HG03432 (cell line): ENCODE data around the gene OSTF1.

Experiments used
- ATAC-seq: cut with Tn5 transposase; IDR thresholded peaks from one replicate; pipeline ENCODE4 v1.9.1; 2021; ENCODE audit warnings: mild to moderate bottlenecking, moderate library complexity; ENCODE audit not compliant: unreplicated experiment

Gene OSTF1

DNA sequence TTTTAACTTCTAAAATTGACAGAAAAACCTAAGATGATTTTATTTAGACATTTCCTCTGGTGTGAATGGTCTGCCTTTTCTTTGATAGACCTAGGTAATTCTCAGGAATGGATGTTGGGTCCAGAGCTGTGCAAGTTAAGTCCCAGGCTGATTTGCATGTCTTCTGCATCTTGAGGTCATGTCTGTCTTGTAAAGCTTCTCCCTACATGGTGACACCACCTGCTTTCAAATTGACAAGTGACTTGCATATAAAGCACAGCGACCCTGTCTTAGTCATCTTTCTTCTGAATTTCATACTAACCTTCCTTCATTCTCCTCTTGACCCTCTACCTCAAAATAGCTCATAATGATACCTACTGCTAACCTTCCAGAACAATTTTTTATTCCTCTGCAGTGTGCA lies 29.2 kb downstream of the OSTF1 start:
- ATAC-seq = no peak

DNA sequence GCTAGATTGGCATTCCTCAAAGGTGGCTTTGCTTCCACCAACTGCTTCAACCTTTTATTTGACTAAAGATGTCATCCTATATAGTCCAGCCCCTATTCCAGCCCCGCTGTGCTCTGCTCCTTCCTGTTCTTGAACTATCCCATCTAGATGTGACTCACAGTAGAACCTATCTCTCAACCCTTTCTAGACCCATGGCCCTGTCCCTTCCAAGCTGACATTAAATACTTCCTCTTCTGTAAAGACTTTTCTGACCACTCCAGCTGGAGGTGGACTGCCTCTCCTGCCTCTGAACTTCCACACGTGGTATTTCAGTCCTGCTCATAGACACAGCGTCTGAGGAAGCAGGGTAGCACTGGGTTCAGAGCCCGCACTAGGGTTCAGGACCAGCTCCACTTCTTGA lies 32.4 kb downstream of the OSTF1 start:
- ATAC-seq = no peak

DNA sequence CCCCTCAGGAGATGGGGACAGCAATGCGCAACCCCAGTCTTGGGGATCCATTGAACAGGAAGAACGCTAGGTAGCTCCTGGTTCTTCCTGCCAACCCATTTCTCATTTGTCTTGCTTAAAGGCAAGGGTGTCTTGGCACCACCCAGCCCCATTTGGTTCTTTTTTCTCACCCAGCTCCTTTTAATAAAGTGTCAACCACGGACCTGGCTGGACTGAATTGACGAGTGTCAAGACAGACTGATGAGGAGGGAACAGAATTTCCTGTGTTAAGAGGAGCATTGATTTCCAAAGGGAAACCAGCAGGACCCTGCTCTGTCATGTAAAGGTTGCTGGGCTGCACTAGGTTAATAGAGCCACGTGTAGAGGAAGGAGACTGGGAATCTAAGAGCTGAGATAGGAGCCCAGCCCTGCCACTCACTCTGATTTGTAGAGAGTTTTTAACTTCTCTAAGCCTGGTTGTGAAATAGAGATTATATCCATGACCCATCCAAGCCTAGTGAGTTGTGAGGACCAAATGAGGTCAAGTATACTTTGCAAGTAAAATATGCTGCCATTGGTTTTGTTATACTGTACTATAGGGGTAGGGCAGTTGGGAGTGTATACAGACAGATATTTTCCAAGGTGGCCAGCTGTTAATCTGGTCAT lies 33.7 kb downstream of the OSTF1 start:
- no peak for ATAC-seq

DNA sequence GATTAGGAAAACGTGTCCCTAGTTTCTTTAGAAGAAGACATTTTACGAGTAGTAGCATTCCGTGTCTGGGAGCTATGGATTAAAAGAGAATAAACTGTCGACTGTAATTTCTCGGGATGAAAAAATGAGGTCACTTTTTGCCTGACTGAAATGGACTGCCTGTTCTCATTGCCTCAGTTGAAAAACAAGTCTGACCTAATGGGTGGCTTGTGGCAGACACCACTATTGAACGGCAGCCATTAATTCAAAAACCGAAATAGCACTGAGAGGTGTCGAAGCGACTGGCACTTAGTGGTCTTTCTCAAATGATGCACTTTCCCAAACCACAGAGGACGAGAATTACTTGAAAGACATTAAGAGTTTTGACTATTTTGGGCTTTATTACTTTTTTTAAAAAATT lies 35.4 kb downstream of the OSTF1 start:
- ATAC-seq = no peak

DNA sequence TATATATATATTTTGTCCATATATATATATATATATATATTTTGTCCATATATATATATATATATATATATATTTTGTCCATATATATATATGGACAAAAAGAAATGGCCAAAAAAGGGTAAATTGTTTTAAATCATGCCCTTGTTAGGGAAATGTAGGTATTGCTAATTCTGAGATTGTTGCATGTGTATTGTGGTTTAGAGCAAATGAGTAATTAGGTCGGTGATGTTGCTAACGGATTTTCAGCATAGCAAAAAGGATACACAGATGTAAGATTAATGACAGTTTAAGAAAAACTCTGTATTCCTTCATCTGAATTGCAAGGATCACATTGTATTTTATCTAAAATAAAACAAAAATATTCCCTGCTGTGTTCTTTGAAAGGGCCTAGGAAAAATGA lies 40.2 kb downstream of the OSTF1 start:
- ATAC-seq = no peak

DNA sequence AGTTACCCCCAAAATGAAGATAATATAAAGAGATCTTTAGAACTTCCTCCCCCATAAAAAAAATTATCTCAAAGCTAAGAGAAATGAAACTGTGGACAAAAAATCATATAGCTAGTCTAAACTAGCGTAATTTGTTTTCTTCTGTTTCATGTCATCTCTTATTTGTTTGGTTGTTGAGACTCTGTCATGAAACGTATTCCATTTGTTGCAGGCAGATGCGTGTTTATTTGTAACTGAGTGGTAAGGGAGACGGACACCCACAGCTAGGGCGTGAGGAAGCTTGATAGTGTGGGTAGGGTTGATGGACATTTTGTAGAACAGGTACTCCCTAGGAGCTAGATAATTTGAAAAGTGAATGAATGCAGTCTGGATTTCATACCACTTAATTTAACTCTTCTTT lies 41.9 kb downstream of the OSTF1 start:
- no peak for ATAC-seq

DNA sequence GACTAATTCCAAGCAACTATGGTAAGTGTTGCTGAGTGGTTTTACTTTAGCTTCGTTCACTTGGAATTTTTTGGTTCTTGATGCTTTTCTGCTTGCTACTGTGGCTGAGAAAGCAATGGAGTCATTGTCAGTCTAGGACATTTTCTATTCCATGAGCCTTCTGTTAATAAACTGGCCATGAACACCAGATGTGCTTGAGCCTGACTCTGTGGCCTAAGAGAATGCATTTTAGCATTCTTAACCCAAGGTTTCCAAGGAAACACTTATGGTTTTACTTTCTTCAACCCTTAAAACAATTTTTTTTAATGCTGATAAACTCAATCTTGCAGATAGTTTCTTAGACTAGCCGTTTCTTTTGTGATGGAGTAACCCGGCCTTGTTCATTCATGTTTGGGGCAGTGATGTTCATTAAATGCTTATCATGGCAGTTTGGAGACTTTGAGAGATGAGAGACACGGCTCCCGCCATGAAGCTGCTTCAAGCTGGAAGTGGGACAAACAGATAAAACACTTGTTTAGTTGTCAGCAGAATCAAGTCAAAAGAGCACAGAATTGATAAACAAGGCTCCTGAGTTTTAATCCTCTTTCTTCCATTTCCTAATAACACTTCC lies 42.4 kb downstream of the OSTF1 start:
- no peak for ATAC-seq

DNA sequence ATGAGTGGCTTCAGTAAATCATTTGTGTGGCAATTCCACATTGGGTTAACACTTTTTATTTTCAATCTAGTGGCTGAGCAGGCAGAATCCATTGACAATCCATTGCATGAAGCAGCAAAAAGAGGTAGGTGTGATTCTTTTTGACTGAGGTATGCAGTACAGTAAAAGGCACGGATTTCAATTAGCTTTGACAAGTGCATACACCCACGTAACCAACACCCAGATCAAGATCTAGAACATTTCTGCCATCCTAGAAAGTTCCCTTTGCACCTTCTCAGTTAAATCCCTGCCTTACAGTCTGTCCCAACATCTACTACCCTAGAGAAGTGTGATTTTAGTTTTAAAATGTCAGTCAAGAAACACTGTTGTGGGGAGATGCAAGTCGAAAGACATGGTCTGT lies 43.4 kb downstream of the OSTF1 start:
- ATAC-seq = no peak

DNA sequence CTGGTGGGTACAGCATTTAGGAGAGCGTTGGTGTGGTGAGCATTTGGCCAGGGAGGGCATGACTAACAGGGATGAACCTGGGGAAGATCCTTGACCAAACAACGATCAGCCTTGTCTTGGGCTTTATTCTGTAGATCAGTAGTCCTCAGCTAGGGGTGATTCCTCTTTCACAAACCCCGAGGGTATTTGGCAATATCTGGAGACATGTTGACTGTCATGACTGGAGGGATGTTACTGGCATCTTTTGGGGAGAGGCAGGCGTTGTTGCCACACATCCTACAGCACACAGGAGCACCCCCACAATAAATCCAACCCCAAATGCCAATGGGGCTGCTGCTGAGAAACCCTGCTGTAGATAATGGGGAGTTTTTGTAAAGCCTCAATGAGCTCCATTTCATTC lies 43.9 kb downstream of the OSTF1 start:
- no peak for ATAC-seq

DNA sequence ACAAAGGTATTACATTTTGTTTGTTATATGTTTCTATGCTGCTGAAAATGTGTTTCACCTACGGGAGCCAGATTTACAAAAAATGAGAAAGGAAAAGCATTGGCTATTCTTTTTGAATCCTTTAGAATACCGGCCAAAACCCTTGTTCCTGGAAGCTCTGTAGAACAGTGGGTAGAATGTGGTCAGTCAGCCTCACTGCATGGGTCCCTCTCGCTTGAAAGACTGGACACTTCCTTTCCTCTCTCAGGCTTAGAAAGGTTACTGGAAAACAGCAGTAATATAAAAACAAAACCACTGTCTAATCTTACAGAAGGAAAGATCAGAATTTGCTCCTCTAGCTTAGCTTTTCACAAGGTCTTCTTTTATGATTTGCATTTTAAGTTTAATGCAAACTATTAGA lies 45.1 kb downstream of the OSTF1 start:
- ATAC-seq = no peak

DNA sequence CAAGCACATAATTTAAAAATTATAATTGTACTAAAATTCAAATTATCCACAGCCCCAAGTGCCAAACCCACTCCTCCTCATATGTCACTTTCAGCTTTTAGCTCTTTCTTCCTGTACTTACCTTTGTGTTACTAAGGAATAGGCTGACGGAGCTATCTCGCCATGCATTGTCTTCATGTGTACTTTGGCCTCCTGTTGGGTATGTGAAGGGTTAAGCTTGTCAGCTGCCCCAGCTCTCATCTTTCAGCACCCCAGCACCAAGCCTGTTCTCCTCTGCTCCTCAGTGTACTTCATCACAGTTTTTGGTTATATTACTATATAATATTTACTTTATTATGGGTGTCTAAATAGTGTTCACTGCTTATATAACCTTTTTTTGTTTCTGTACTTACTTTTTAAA lies 46.2 kb downstream of the OSTF1 start:
- ATAC-seq = no peak

DNA sequence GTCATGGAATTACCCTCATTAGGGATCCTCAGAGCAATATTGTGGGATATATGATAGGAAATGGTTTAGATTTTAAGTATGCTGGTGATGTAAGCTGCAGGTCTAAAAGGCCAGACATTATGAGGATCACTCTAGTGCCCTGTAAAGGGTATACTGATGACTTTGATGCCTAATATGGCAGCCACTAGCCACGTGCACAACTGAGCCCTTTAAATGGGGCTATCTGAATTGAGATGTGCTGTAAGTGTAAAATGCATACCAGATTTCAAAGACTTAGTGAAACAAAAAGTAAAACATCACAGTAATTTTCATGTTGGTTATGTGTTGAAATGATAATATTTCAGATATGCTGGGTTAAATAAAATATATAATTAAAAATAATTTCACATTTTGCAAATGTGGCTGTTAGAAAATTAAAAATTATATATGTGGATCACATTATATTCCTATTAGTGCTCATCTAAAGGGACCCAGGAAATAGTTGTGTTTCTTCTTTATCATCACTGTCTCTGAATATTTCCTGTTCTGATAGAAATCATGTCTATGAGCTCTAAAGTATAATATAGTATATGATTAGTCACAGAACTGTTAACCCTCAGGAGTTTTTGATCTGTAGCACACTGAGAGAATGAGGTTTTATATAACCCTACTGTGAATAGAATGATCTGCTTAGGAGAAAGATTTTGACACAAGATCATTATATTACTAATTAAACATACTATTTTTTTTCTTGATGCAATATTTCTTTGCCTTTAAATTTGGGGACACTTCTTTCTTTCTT lies 50.1 kb downstream of the OSTF1 start:
- ATAC-seq = no peak

DNA sequence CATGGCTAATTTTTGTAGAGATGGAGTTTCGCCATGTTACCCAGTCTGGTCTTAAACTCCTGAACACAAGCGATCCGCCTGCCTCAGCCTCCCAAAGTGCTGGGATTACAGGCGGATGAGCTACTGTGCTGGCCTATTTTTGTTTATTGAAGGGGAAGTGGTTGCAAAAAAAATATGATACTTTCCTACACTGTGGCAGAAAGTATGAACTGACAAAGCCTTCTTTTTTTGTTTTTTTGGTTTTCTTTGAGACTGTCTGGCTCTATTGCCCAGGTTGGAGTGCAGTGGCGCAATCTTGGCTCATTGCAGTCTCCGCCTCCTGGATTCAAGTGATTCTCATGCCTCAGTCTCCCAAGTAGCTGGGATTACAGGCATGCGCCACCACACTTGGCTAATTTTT lies 50.9 kb downstream of the OSTF1 start:
- no peak for ATAC-seq

DNA sequence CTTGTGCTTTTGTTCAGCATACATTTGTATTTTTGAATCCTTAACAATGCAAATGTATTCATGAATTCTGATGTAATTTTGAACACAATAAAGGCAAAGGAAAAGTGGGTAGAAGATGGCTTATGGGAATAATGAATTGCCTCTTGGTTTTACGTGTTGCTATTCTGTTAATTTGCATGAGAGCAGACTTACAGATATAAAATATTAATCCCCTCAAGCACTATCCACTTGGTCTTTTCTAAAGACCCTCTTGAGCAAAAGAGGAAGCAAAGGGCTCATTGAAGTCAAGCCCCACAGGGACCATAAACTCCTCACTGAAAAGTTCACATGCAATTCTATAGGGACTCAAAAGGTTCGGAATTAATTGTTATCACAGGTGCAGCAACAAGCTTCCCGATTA lies 51.9 kb downstream of the OSTF1 start:
- ATAC-seq = no peak

DNA sequence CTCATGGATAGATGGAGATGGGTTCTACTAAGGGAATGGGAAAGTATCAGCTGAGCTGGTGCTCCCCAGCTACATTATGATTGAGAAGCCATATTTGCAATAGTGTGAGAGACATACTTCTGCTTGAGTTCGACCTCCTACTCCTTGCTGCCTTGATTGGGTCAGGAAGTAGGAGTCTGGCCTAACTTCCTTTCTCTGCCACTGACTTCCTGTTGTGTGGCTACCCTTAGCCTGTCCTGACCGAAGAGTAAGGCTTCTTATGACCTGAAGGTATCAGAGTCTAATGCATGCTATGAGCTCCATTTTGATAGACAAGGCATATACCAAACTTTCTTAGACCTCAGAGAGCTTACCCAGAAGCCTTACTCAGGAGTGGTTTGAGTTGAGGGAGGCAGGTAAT lies 53.9 kb downstream of the OSTF1 start:
- no peak for ATAC-seq

DNA sequence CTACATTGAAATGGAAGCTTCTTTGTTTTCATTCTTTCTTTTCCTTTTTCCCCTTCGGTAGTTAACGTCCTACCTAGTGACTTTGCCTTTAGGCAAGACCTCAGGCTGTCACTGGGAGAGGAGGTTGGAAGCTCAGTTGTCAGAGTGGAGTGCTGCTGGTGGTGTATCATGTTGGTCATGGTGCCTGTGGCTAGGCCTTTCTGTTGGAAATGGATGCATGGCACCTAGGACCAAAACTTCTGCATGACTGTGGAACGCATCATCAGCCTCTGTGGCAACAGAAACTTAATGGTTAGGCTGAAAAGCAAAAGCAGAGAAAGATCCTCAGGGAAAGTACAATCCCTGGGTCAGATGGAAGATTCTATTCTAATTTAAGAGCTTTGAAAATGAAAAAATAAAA lies 57.9 kb downstream of the OSTF1 start:
- ATAC-seq = no peak

DNA sequence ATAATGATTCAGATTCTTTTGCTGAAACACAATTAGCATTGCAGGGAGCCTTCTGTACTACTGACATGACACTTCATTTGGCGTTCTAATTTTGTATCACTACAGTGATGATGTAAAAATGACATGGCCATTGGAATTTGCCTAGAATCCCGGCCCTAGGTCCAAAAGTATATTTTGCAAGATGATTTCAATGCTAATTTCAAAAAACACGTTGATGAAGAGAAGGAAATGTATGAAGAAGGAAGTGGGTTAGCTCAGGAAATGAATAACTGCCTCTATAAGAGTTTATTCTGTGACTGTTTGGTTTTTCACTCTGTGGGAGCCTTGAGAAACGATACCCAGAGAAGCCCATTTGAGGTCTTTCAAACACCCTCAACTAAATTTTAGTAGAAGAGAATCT lies 59.3 kb downstream of the OSTF1 start:
- ATAC-seq = peak; percentile 57

DNA sequence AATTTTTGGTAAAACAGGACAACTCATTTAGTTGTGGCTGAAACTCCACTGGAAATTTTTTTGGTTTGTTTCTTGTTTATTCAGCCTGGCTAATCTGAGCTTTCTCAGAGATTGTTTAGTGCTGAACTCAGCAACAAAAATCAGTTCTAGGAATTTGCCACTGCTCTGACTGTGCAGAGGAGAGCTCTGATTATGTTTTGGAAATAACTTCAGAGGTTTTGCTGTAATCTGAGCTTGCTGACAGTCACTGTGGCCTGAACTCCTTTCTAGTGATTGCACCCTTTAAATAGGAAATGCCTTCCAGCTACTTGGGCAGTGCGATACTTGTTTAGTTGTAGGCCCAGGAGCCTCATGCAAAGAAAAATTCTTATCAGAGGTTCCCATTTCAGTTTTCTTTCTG lies 60.2 kb downstream of the OSTF1 start:
- ATAC-seq = no peak

DNA sequence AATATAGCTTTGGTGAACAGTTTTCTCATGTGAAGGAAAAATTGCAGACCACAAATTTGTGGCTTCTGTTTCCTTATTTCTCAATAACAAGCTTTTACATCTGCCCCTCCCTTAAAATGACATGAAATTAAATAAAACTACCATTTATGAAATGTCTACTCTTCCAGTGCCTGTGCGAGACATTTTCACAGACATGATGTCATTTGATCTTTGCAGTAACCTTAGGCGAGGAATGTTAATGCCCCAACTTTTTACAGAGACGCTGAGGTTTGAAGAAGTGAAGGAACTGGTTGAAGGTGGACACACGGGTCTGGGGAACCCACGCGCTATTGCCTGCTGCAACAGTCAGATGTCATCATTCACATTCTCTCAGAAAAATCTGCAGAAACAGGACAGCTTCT lies 61.5 kb downstream of the OSTF1 start:
- ATAC-seq = no peak

DNA sequence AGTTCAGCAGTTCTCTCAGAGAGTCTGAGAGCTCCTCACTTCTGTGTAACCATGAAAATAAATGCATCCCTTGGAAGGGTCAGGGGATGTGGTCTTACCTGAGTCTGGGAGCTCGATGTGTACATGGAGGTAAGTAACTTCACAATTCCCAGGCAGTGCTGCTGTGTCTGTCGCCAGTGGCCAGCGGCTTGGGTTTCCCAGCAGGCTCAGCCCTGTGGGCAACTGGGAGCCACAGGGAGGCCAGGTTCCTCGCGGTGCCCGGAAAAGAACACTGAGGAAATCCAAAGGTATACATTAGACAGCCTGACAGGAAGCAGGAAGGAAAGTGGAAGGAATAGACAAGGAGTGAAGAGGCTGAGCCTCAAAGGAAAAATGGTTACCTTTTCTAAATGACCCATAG lies 62.2 kb downstream of the OSTF1 start:
- no peak for ATAC-seq

DNA sequence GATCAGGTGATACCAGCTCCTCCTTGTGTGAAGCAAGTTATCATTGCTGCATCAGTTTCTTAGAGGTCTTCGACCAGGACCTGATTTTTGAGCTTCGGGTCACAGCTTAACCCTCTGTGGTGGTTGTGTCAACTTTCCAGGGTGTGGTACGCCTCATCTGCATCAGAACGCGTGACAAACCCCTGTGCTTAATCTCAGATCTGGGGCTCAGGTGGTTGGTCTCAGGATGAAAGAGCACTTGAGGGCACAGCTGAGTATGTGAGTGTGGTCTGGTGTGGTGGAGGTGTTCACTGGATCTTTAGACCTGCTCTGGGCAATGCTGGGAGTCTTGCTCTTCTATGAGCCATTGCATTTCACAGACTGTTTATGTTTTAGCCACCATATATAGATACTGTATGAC lies 64.1 kb downstream of the OSTF1 start:
- no peak for ATAC-seq

DNA sequence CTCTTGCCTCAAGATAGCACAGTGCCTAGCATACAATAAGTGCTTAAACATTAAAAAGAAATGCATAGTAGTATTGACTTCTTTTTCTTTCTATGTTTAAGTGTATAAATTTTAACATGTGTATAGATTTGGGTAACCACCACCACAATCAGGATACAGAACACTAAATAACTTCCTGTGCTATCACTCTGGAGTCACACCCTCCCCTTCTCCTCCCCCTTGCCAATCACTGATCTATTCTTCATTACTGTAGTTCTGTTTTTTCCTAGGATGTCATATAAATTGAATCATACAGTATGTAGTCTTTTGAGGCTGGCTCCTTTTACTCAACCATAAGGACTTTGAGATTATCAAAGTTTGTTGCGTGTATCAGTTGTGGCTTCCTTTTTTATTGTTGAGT lies 68.5 kb downstream of the OSTF1 start:
- ATAC-seq = no peak
